Measurements from ENCODE around the gene ATXN1.

DNA sequence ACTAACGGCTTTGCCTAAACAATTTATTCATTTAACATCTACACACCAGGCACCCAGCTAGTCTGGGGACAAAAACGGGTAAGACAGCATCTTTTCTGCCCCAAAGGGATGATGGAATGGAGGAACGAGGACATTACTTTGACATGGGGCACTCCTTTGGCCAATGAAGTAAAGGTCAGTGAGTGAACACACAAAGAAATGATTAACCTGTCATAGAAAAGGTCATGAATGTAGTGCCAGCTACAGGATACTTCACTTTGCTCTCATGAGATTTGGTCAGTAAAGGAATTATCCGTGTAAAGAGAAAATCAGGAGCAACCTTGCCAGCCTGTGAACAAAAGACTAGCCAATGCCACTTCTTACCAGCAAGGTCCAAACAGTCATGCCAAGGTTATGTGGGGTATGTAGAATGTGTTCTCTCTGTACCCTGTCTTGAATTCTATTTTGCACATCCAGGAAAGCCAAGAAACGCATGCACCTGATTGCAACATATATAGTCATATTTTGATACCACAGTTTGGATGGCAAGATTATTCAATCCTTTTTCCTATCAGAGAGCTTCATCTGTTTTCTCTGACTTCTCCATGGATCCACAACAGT, 377.6 kb downstream of the ATXN1 start:
- TF ChIP-seq CTCF (IDR thresholded peaks at IDR 0.05) (no peak), EP300 (IDR thresholded peaks at IDR 0.05) (no peak), POLR2A (IDR thresholded peaks at IDR 0.05) (no peak), POLR2AphosphoS5 (IDR thresholded peaks at IDR 0.05) (no peak)

Data from gastroesophageal sphincter (tissue), 3 donors.